NCI-H226 (cell line): ENCODE results near the gene CLPSL1.

Experiments
- DNase-seq: peaks from one replicate; pipeline ENCODE4 v3.0.0-alpha.2; 2015

CLPSL1 gene

DNA sequence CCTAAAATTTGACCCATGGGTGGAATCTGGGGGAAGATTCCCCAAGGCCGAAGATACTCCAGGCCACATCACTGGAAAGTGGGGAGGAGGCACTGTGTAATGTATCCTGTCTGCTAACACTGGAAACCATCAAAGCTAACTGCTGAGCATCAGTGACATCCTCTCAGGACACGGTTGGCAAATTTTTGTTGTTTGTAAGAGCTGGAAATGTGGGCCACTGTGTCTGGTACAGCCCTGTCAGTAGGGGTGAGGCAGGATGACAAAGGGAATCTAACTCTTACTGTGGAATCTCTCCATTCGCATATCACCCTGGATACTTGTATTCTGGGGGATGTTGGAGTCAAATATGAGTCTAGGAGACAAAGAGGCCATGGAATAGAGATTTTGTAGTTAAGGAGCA lies 21.4 kb upstream of the CLPSL1 start:
- DNase-seq = no peak

DNA sequence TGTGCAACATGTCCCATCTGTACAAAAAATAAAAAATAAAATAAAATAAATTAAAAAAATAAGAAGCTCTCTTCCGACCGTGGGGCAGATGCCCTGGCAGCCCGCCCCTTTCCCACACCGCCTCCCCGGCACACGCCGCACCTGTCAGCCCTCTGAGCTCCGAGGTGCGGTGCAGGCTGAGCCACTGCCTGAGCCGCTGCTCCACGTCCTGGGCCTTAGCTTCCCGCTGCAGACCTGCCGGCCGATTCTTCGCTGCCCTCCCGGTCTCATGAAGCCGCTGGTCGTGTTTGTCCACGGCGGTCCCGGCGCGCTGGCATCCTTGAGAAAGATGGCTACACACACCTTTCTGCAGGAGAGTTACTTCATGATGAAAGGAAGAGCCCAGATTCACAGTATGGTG lies 15.1 kb upstream of the CLPSL1 start:
- DNase-seq = no peak

- DNase-seq = no peak
Measured at GRCh38 chr6:35769211-35769610, 11.6 kb upstream of the CLPSL1 start.

DNA sequence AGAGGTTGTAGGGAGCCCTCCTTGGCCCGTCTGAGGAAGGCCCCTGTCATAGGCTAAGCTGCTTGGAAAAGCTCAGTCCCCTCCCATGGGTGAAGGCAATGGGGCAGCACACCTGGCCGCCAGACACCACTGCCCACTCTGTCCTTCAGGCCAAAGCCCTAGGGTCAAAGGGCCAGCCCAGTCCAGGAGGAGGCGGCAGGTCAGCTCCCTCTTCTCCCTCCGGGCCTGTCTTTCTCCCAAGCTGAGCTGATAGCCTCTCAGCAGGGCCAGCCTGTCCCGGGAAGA lies 9.5 kb upstream of the CLPSL1 start:
- DNase-seq = no peak

- DNase-seq = no peak
Measured at GRCh38 chr6:35774116-35774794, 6.6 kb upstream of the CLPSL1 start.

DNA sequence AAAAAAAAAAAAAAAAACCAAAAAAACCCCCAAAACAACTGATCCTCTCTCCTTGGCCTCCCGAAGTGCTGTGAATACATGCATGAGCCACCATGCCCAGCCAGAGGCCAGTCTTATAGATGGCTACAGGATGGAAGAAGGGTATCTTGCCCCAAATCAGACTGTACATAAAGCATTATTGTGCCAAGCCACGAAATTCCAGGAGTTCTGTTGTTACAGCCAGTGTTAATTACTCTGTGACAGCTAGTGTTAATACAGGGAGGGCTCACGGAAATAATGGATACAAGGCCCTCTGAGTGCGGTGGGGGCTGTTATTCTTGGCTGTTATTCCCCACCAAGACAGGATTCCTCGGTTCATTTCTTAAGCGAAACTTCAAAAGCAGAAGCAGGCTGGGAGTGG lies 5.8 kb upstream of the CLPSL1 start:
- no peak for DNase-seq

- no peak for DNase-seq
Measured at GRCh38 chr6:35776364-35777215, 4.2 kb upstream of the CLPSL1 start, which contains the start of gene CLPSL2. TSS of gene CLPSL2 (plus strand) at chr6:35776598. CDS start at chr6:35776619, 21 bp downstream.

DNA sequence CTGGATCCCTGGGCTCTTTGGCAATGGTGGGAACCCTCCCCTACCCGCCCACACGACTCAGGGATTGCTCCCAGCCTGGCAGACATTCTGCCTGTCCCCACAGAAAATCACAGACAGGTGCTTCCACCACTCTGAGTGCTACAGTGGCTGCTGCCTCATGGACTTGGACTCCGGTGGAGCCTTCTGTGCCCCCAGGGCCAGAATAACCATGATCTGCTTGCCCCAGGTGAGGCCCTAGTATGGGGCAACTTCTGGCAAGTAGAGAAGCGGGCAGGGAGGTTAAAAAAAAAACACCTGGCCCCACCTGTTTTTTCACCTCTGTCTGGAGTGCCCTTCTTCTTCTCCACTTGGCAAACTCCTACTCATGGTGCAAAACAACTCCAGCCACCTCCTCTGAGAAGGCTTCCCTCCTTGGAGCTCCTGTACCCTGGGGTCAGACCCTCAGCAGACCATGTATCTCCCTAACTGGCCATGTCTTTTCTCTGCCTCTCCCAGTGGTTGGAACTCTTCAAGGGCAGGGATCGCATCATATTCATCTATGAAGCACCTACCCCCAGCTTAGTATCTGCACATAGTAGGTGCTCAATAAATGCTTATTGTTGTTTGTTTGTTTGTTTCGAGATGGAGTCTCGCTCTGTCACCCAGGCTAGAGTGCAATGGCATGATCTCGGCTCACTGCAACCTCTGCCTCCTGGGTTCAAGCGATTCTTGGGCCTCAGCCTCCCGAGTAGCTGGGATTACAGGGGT lies 3.3 kb upstream of the CLPSL1 start:
- DNase-seq = no peak

- no peak for DNase-seq
Measured at GRCh38 chr6:35778437-35778836, 2.4 kb upstream of the CLPSL1 start.

DNA sequence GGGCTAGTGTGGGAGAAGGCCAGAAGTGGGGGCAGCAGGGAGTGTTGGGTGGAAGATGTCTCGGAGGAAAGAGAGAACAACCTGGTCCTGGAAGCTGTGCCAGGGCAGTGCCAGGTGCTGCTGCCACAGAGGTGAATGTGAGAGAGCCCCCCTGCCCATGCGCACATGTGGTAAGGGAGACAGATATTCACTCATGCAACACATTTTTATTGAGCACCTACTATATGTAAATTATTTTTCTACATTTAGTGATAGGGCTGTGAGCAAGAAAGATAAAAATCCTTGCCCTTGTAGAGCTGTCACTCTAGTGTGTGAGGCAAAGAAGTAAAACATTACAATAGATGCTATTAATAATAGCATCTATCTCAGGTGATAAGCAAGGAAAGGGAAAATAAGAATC lies 471 bp downstream of the CLPSL1 start:
- no peak for DNase-seq

GRCh38 chr6:35782424-35782823 lies 1.6 kb downstream of the CLPSL1 start:
- DNase-seq = no peak

DNA sequence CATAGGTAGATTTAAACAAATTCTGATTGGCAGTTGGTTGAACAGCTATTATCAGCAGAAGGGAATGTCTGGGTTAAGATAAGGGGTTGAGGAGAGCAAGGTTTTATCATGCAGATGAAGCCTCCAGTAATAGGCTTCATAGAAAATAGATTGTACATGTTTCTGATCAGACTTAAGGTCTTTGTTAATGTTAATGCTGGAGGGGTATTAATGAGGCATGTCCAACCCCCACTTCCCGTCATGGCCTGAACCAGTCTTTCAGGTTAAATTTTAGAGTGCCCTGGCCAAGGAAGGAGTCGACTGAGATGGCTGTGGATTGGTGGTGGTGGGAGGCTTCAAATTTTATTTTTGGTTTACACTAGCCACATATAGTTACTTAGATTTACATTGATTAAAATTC lies 3.4 kb downstream of the CLPSL1 start:
- no peak for DNase-seq

GRCh38 chr6:35786272-35786671 lies 5.5 kb downstream of the CLPSL1 start:
- DNase-seq = no peak

- DNase-seq = no peak
Measured at GRCh38 chr6:35786810-35787209, 6.0 kb downstream of the CLPSL1 start.

GRCh38 chr6:35787266-35788218 lies 6.7 kb downstream of the CLPSL1 start:
- DNase-seq = no peak

GRCh38 chr6:35788423-35788982 lies 7.7 kb downstream of the CLPSL1 start:
- DNase-seq = no peak

DNA sequence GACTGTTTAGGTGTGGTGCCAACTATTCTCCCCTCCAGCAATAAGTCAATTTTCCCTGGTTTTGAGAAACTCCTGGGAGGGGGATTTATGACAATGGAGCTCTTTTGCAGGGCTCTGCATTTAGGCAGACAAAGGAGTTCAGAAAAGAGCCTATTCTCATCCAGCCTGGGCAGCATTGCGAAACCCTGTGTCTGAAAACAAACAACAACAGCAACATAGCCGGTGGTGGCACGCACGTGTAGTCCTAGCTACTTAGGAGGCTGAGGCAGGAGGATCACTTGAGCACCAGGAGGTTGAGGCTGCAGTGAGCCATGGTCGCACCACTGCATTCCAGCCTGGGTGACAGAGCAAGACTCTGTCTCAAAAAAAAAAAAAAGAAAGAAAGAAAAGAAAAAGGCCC lies 9.9 kb downstream of the CLPSL1 start:
- no peak for DNase-seq

DNA sequence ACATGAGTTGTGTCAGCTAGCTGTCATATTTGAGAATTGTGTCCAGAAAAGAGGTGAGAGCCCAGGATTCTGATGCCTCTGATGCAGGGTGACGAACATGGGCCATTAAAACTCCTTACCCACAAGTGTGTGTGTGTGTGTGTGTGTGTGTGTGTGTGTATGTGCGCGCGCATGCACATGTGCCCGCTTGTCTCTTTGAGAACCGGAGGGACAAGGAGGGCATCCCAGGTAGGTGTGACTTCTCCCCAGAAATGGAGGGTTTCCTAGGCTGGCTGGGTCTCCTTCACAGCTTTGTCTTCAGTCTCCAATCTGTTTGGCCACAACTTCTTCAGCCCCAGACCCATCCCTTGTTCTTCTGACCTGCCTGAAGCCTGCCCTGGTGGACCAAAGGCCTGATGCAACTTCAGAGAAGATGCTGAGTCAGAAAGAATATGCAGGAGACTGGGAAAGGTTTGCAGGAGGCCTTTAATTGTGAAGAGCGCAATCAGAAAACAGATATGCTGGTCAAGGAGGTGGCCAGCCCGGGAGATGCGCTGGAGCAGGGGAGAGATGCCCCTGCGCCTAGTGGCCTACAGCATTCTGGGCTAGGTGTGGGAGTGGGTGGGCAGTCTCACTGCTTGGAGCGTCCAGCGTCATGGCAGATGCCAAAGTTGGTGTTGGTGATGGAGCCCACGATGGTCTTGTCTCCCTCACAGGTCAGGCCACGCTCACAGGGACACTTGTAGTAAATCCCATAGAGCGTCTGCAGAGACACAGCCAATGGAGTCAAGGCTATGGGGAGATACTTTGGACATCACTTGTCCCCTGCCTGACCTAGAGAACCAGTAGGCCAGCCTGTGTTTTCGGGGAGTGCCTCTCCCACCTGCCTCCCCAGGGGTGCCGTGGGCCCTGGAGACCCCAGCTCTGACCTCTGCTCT lies 14.0 kb downstream of the CLPSL1 start:
- no peak for DNase-seq

- no peak for DNase-seq
Measured at GRCh38 chr6:35795453-35796071, 14.7 kb downstream of the CLPSL1 start.

DNA sequence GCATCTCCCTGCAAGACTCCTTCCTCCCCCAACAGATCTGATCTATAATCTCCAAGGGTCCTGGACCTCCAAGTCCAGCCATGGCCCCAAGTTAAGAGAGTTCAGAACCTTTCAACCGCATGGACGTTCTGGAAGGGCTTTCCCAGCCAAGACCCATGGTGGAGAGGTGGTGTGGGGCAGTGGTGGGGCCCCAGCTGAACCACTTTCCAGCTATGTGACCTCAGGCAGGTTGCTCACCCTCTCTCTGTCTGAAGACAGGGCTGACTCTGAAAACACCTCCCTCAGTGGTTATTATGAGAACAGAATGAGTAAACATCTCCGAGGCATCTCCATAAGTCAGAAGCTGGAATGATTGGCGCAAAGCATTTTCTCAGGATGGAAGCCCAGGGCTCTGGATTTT lies 15.4 kb downstream of the CLPSL1 start:
- DNase-seq = no peak
